ENCODE data around the gene PANK3.
"Not testable (repeated sequence)": the region's sequence is repeated elsewhere in the genome, so short reads cannot be mapped to it uniquely, and the experiment has no call there.

The PANK3 gene

GRCh38 chr5:168578538-168579487 is at the start of gene PANK3:
PANK3 (minus strand) TSS chr5:168579368; CDS start chr5:168579283, 85 bp downstream.
- DNase-seq (ENCODE audit: low read depth): no peak

DNA sequence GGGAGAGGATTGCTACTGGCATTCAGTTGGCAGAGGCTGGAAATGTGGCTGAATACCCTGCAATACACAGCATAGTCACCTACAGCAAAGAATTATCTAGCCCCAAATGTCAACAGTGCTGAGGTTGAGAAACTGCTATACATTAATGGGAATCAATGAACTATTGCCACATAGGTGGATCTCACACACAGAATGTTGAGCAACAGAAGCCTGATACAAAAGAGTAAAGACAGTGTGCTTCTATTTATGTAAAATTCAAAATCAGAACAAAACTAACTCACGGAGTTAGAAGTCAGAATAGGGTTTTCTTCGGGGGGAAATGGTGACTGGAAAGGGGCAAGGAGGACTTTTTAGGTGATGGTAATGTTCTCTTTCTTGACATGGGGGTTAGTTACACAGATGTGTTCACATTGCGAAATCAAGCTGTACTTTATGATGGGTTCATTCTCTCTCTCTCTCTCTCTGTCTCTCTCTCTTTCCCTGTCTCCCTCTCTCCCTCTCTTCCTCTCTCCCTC is 45.7 kb upstream of the PANK3 start:
- DNase-seq (ENCODE audit: low read depth): no peak

DNA sequence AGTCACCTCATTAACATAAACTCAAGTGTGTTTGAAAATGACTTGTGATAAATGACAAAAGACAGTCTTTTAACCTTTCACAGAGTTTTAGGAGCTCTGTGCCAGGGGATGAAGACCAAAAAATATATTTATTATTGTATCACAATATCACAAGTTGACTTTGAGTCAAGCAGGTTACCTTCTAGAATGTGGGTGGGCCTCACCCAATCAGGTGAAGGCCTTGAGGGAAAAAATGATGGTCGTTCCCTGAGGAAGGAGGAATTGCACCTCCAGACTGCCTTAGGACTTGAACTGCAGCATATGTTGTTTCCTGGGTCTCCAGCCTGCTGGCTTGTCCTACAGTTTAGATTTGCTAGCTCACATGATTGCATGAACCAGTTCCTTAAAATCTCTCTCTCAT is 41.6 kb upstream of the PANK3 start:
- DNase-seq (ENCODE audit: low read depth): no peak

DNA sequence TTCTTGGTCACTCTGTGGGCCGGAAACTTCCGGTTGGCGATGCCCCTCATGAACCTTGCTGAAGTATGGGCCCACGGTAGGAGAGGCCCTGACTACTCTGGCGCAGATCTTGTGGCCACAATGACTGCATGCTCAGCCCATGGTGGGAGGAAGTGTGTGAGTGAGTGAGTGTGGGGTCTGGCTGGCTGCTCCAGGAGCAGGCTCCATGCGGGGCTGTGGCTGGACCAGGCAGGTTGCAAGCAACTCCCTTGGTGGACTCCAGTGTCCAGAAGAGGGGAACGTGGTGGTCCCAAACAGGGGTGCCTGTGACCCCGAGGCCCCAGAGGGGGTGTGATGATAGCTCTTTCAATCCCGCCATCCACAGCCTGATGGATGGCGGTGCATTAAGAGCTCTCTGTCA is 35.5 kb upstream of the PANK3 start:
- DNase-seq (ENCODE audit: low read depth): no peak

- no peak for DNase-seq (ENCODE audit: low read depth)
These were observed 34.8 kb upstream of the PANK3 start for GRCh38 chr5:168613996-168614395.

- DNase-seq (ENCODE audit: low read depth): no peak
These were observed 34.2 kb upstream of the PANK3 start for GRCh38 chr5:168613396-168613795.

- DNase-seq (ENCODE audit: low read depth): no peak
These were observed 33.8 kb upstream of the PANK3 start for GRCh38 chr5:168612996-168613395.

DNA sequence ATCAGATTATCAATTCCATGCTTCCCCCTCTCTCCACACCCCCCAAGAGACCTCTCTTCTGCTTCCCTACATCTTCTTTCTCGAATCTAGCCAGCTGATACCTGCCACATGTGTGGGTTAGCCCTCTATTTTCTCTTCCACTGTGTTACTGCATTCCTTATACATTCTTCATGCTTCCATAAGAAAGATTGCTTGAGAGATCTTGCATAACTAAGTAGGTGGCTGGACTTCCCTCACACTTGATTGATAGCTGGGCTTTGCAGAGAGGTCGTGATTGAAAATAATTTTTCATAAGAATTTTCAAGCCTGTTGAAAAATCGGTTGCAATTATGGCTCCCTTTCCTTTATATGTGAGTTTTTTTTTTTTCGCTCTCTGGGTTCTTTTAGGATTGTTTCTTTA is 33.0 kb upstream of the PANK3 start:
- no peak for DNase-seq (ENCODE audit: low read depth)

GRCh38 chr5:168611165-168611564 is 32.0 kb upstream of the PANK3 start:
- no peak for DNase-seq (ENCODE audit: low read depth)

DNA sequence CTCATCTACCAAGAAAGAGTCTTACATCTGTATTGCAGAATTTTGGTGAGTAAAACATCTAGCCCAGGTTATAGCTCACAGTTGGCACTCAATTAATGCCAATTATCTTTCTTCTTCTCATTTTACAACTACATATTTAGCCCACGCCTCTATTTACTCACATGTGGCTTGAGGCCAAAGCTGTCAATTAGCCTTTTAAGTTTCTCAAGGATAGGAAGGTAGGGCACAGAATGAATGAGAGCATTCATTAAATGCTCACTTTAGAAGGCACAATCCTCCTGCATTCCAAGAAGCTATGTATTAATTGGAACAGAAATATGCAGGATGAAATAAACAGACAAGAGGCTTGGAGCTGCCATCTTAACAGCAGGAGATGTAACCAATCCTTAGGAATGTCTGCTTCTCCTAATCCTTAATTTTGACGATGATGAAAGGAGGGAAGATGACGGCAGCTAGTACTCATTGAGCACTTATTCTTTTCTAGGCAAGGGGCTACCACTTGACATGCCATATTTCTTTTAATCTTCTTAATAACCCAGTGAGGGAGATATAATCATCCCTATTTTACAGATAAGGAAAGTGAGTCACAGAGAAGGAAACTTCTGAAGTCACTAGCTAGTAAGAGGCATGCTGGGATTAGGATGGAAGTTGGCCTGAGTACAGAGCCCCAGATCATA is 30.8 kb upstream of the PANK3 start:
- no peak for DNase-seq (ENCODE audit: low read depth)

DNA sequence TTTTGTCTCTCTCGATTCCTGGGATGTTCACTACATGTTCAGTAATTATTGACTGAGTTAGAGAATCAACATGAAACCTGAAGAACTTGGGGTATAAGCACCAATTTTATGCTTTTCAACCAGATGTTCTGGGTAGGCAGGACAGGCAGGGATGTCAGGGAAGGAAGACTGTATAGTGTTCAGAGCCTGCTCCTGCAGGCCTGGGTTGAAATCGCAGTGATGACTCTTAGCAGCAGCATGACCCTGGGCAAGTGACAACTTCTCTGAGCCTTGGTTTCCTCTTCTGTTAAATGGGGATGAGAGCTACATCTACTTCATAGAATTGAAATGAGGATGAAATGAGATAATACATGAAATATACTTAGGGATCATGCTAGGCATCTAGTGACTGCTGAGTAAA is 29.7 kb upstream of the PANK3 start:
- DNase-seq (ENCODE audit: low read depth): no peak

DNA sequence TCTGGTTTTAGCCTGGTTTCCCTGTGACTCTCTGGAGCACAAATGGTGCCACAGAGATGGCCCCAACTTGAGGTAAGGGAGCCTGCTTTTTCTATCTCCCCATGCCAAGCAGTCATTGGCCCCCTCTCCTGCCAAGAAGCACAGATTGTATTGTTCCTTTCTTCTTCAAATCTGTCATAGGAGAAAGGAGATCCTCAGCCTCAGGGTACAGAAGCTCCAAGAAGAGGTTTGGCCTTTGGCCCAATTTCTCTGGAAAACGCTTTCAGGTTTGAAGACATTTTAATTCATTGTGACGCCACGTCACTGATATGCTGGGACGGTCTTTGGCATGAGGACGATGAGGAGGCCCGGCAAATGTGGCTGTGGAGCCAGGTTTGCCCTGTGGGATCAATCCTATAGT is 29.2 kb upstream of the PANK3 start:
- DNase-seq (ENCODE audit: low read depth): no peak

DNA sequence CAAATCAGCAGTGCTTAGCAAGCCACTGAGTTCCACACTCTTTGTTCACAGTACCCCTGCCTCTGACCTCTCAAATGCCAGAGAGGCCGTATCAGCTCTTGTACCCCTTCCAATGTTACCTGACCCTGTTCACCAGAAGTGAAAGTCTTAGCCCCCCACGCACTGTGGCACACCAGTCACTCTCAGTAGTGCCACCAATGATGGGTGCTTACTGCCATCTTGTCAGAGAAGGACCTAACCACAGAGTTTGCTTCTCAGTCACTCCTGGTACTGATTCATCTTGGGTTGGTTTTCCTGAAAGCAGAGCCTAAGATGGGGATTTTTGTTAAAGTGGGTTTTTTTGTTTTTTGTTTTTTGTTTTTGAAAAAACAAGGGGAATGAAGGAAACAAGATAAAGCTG is 28.8 kb upstream of the PANK3 start:
- DNase-seq (ENCODE audit: low read depth): no peak

- no peak for DNase-seq (ENCODE audit: low read depth)
These were observed 27.4 kb upstream of the PANK3 start for GRCh38 chr5:168606562-168606961.

DNA sequence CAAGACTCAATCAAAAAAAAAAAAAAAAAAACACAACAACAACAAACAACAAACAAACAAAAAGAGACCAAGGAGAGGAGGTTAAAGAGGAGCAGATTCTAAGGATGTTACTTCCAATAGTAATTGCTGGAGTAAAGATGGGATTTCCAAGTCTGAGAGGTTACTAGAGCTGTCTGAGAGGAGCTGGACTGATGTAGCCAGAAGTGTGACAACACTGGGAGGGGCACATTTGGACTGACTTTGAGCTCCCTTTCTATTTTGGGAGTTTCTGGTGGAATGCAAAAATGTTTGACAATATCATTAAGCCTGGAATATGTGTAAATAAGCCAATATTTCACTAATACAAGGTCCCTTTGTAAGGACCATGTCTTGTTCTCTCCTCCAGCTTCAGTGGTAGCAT is 25.3 kb upstream of the PANK3 start:
- no peak for DNase-seq (ENCODE audit: low read depth)

- DNase-seq (ENCODE audit: low read depth): no peak
These were observed 24.6 kb upstream of the PANK3 start for GRCh38 chr5:168603746-168604145.

GRCh38 chr5:168602517-168602916 is 23.3 kb upstream of the PANK3 start:
- DNase-seq (ENCODE audit: low read depth): no peak

- DNase-seq (ENCODE audit: low read depth): no peak
These were observed 22.8 kb upstream of the PANK3 start for GRCh38 chr5:168601972-168602371.

GRCh38 chr5:168600409-168600808 is 21.2 kb upstream of the PANK3 start:
- DNase-seq (ENCODE audit: low read depth): no peak

- no peak for DNase-seq (ENCODE audit: low read depth)
These were observed 20.7 kb upstream of the PANK3 start for GRCh38 chr5:168599826-168600225.

GRCh38 chr5:168598639-168599038 is 19.5 kb upstream of the PANK3 start:
- no peak for DNase-seq (ENCODE audit: low read depth)

GRCh38 chr5:168596927-168597326 is 17.8 kb upstream of the PANK3 start:
- DNase-seq (ENCODE audit: low read depth): no peak

DNA sequence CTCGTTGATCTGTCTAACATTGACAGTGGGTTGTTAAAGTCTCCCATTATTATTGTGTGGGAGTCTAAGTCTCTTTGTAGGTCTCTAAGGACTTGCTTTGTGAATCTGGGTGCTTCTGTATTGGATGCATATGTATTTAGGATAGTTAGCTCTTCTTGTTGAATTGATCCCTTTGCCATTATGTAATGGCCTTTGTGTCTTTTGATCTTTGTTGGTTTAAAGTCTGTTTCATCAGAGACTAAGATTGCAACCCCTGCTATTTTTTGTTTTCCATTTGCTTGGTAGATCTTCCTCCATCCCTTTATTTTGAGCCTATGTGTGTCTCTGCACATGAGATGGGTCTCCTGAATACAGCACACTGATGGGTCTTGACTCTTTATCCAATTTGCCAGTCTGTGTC is 17.0 kb upstream of the PANK3 start:
- DNase-seq (ENCODE audit: low read depth): not testable (repeated sequence)
